Measurements from ENCODE around the gene SAMD14. TPM values are rescaled to one million over a fixed set of nuclear protein-coding genes. Genes with fewer than 3 reads are reported as not detected.

The SAMD14 gene
- total RNA-seq, 2 experiments from 2014 or later: 1.1 to 1.3 TPM

DNA sequence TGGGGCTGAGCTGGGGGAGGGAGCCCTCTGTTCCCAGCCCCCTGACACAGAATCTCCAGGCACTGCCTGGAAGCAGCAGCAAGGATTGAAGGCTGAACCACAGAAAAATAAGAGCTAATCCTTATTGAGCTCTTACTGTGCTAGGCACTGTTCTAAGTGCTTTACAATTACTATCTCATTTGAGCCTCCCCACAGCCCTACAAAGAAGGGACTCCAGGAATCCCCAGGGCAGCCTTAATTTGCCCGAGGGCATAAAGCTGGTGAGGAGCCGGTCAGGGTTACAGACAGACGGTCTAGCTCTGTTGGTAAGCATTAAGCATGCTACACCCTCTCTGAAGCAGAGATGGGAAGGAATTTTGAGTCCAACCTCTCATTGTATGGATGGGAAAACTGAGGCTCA, 7.0 kb downstream of the SAMD14 start:
- no peaks in the 10 kb centered on the region for H3K36me3 Mint-ChIP-seq (ENCODE audit: low read depth)
- no peaks in the 10 kb centered on the region for H3K4me1 Mint-ChIP-seq (ENCODE audit: low read depth)
- no peaks in the 10 kb centered on the region for H3K9me3 Mint-ChIP-seq
- H3K27me3 Mint-ChIP-seq (ENCODE audit: low read depth): peaks cover 11% of the 10 kb centered on the region
- H3K4me3 Mint-ChIP-seq: no peak overlapping the region
- no peak for DNase-seq
- intact Hi-C loops (cut with micrococcal nuclease): no loop called here
- no peak overlapping the region for H3K27ac Mint-ChIP-seq
- CTCF ChIA-PET: interaction anchor here (1.1 to 2.8 kb wide), 5 partner anchors 8 to 116 kb away, joined by 4 to 11 read pairs (median 5); no protein-coding TSS in a partner anchor

DNA sequence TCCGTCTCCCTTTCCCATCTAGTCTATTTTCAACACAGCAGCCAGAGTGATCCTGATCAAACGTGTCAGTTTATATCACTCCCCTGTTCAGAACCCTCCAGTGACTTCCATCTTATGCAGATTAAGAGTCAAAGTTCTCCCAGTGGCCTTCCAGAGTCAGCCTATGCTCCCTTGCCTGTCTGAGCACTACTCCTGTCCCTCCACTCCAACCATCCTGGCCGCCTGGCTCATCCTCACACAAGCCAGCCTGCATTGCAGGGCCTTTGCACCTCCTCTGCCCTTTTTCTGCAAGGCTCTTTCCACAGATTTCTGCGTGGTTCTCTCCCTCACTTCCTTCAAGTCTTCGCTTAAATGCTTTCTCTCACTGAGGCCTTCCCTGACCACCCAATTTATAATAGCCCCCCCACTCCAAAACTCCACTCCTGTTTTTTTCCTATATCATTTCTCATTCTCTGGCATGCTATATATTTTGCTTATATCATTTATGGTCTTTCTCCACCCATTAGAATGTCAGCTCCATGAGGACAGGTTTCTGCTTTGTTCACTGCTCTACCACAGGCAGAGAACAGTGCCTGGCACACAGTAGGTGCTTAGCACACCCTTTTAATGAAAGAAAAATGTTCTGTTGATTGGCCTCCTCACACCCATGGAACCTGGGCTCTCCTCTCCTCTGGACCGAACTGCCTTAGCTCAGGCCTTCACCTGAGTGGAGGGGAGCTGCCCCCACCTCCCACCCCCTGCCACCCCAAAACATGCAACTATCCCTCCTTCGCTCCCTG, 9.3 kb downstream of the SAMD14 start:
- DNase-seq: no peak
- no peak overlapping the region for H3K4me3 Mint-ChIP-seq
- H3K9me3 Mint-ChIP-seq: no peaks in the 10 kb centered on the region
- no peak overlapping the region for H3K27ac Mint-ChIP-seq
- H3K36me3 Mint-ChIP-seq (ENCODE audit: low read depth): no peaks in the 10 kb centered on the region
- H3K27me3 Mint-ChIP-seq (ENCODE audit: low read depth): peaks cover 23% of the 10 kb centered on the region
- CTCF ChIA-PET: interaction anchor here (0.6 to 2.6 kb wide), 3 partner anchors 27 to 132 kb away, joined by 3 to 13 read pairs (median 4); no protein-coding TSS in a partner anchor
- intact Hi-C loops (cut with micrococcal nuclease): no loop called here
- H3K4me1 Mint-ChIP-seq (ENCODE audit: low read depth): peaks cover 7% of the 10 kb centered on the region

DNA sequence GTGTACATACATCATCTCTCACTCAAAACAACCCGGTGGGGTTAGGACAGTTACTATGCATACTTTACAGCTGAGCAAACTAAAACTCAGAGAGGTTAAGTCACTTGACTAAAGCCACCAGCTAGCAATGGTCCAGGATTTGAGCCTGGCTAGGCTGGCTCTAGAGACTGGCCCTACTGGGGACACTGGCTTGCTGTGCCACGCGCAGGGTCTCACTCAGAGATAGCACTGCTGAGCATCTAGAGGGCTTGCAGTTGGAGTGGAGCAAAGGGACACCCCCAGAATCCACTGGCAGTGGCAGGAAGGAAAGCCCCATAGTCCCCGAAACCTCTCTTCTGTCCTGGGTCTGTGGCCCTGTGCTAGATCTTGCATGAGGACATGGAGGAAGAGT, 11.1 kb downstream of the SAMD14 start:
- no peaks in the 10 kb centered on the region for H3K36me3 Mint-ChIP-seq (ENCODE audit: low read depth)
- intact Hi-C loops (cut with micrococcal nuclease): loop anchor here (5.0 kb wide), 2 partner anchors 58 to 153 kb away; partner anchors contain the start of gene TMEM92
- no peak overlapping the region for H3K27ac Mint-ChIP-seq
- peaks cover 7% of the 10 kb centered on the region for H3K4me1 Mint-ChIP-seq (ENCODE audit: low read depth)
- H3K4me3 Mint-ChIP-seq: no peak overlapping the region
- CTCF ChIA-PET: interaction anchor here (0.6 to 6.2 kb wide), 6 partner anchors 21 to 297 kb away, joined by 3 to 29 read pairs (median 8); no protein-coding TSS in a partner anchor
- no peak for DNase-seq
- no peaks in the 10 kb centered on the region for H3K9me3 Mint-ChIP-seq
- H3K27me3 Mint-ChIP-seq (ENCODE audit: low read depth): peaks cover 30% of the 10 kb centered on the region

DNA sequence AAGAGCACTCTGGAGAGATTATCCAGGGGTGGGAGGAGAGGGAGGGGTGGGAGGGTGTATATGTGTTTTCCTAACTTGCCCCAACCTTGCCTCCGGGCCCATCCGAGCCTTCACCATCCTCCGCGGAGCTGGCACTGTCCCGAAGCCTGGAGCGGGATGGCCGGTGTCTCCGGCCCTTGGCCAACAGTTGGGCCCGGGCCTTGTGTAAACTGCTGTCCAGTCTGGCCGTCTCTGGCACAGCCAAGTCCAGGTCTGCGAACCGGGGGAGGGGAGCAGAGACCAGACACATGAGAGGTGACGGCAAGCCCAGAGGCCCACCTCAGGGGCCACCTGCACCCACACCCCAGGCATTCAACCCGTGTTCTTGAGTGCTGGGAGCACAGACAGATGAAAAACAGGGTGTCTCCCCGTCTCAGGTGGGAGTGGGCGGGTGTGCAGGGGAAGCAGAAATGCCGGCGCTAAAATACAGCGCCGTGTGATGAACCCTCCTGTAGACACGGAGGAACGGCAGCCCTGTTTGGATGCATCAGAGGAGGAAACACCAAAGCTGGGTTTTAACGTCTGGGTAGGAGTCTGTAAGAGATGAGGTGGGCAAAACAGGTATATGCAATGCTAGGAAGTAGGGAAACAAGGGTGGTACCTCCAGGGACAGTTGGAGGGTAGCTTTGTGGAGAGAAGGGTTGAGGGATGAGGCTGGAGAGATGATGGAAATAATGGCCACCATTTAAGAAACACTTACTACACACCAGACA, 11.7 kb downstream of the SAMD14 start:
- Mint-ChIP-seq H3K9me3 (no peaks in the 10 kb centered on the region), H3K36me3 (ENCODE audit: low read depth) (no peaks in the 10 kb centered on the region), H3K27ac (no peak overlapping the region), H3K4me1 (ENCODE audit: low read depth) (peaks cover 7% of the 10 kb centered on the region), H3K27me3 (ENCODE audit: low read depth) (peaks cover 30% of the 10 kb centered on the region), H3K4me3 (no peak overlapping the region)
- DNase-seq: no peak
- intact Hi-C loops (cut with micrococcal nuclease): loop anchor here (5.0 kb wide), 2 partner anchors 59 to 154 kb away; partner anchors contain the start of gene TMEM92
- CTCF ChIA-PET: interaction anchor here (0.5 to 6.2 kb wide), 15 partner anchors 14 to 296 kb away, joined by 3 to 29 read pairs (median 6); no protein-coding TSS in a partner anchor

DNA sequence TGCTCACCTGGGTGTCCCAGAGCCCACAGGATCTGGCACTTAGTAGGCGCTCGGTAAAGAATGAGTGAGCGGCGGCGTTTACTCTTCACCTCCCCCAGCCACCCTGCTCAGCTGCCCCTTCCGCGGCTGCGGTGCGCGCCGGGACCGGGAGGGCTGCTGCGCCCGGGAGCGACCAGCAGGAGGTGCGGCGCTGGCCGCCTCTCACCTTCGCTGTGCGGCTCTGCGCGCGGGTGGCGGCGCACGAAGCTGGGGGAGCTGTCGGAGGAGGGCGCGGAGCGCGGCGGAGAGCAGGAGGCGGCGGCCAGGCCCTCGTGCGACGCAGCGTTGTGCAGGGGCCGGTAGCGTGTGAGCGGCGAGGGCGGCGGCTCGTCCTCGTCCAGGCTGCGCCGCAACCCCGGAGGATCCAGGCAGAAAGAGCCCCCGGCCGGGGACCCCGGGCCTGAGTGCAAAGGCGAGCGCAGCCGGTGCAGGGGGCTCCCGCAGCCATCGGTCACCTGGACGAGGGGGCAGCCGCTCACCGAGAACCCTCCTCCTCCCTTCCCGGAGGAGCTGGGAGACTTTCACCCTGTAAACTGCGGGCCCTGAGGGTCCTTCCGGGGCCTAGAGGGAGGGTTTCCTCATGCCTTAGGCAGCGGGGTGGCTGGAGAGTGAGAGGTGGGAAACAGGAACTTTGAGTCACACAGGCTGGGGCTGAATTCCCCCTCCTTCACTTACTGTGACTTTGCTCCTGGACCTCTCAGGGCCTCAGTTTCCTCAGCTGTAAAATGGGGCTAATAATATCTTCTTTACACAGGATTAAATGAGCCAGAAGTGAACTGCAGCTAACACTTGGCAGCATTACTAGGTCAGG, 12.5 kb downstream of the SAMD14 start:
- H3K4me1 Mint-ChIP-seq (ENCODE audit: low read depth): peaks cover 7% of the 10 kb centered on the region
- peak; percentile 70 for DNase-seq
- H3K9me3 Mint-ChIP-seq: no peaks in the 10 kb centered on the region
- H3K27me3 Mint-ChIP-seq (ENCODE audit: low read depth): peaks cover 28% of the 10 kb centered on the region
- peak overlapping the region; percentile 44 for H3K4me3 Mint-ChIP-seq
- intact Hi-C loops (cut with micrococcal nuclease): loop anchor here (2.0 to 5.0 kb wide), 3 partner anchors 33 to 155 kb away; partner anchors contain the start of genes PPP1R9B and TMEM92
- no peak overlapping the region for H3K27ac Mint-ChIP-seq
- CTCF ChIA-PET: interaction anchor here (0.5 to 6.2 kb wide), 21 partner anchors 9 to 707 kb away, joined by 3 to 29 read pairs (median 4); partner anchors contain the start of genes COL1A1, PDK2 and XYLT2
- H3K36me3 Mint-ChIP-seq (ENCODE audit: low read depth): no peaks in the 10 kb centered on the region

DNA sequence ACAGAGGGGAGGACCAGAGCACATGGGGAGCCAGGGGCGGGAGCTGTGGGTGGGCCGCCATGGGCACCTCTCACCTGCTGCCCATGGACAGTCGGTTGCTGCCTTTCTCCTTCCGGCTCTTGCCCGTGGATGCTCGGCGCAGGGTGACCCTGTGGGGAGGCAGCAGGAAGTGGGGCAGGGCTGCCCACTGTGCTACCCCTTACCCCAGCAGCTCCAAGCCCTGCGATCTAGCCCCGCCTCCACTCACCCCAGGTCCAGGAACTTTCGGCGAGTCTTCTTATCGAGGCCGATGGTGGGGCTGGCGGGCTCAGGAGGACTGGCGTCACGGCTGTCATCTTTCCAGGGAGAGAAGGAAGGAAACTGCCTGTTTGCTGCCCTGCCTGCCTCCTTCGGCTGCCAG, 14.2 kb downstream of the SAMD14 start:
- Mint-ChIP-seq H3K27ac (no peak overlapping the region), H3K4me3 (no peak overlapping the region), H3K4me1 (ENCODE audit: low read depth) (peaks cover 7% of the 10 kb centered on the region), H3K36me3 (ENCODE audit: low read depth) (no peaks in the 10 kb centered on the region), H3K27me3 (ENCODE audit: low read depth) (peaks cover 26% of the 10 kb centered on the region), H3K9me3 (no peaks in the 10 kb centered on the region)
- CTCF ChIA-PET: interaction anchor here (0.6 to 6.2 kb wide), 15 partner anchors 8 to 227 kb away, joined by 3 to 29 read pairs (median 7); partner anchors contain the start of genes ITGA3 and PDK2
- no peak for DNase-seq
- intact Hi-C loops (cut with micrococcal nuclease): loop anchor here (1.0 to 5.0 kb wide), 7 partner anchors 15 to 182 kb away; partner anchors contain the start of genes PPP1R9B, SAMD14 and TMEM92

DNA sequence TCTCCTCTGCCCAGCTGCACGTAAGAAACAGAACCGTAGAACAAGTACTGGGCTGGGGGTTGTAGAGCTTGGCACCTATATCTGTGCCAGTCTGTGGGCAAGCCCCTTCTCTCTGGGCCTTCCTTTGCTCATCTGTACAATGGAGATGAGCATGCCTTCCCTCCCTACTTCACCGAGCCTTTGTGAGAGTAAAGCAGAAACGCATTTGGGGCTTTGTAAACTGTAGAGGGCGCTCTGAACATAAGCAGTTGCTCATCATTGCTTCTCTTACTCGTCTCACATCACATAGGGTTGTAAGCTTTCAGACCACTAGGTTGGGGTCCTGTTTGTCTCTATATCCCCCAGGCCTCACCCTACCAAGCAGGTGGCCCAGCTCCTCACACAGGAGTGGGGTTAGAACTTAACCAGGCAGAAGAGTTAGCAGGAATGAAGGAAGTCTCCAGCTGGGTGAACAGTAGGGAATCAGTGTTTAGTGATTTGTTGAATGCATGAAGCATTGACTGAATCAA, 15.1 kb downstream of the SAMD14 start:
- peak; percentile 76 for DNase-seq
- H3K27me3 Mint-ChIP-seq (ENCODE audit: low read depth): peaks cover 26% of the 10 kb centered on the region
- peaks cover 7% of the 10 kb centered on the region for H3K4me1 Mint-ChIP-seq (ENCODE audit: low read depth)
- H3K27ac Mint-ChIP-seq: no peak overlapping the region
- no peaks in the 10 kb centered on the region for H3K9me3 Mint-ChIP-seq
- CTCF ChIA-PET: interaction anchor here (0.5 to 6.2 kb wide), 28 partner anchors 8 to 793 kb away, joined by 3 to 29 read pairs (median 4); partner anchors contain the start of genes ITGA3, PDK2 and SAMD14
- H3K4me3 Mint-ChIP-seq: no peak overlapping the region
- no peaks in the 10 kb centered on the region for H3K36me3 Mint-ChIP-seq (ENCODE audit: low read depth)
- intact Hi-C loops (cut with micrococcal nuclease): loop anchor here (1.0 to 5.0 kb wide), 6 partner anchors 16 to 182 kb away; partner anchors contain the start of genes SAMD14 and TMEM92

DNA sequence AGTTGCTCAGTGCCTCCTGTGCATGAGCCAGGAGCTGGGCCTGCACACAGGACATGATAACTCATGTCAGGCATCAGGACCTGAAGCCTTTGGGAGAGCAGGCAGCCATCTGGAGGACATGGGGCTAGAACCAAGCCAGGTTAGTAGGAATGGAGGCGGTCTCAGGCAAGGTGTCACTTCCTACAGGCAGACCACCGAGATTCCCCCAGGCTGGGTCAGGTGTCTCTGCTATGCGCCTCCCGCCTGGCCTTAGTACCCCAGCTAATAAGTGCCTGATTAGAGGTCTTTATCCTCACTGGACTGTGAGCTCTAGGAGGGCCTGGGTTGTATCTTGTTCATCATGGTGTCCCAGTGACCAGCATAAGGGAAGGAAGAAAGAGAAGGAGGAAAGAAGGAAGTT, 15.6 kb downstream of the SAMD14 start:
- Mint-ChIP-seq H3K4me3 (no peak overlapping the region), H3K4me1 (ENCODE audit: low read depth) (peaks cover 7% of the 10 kb centered on the region), H3K36me3 (ENCODE audit: low read depth) (peaks cover under 1% of the 10 kb centered on the region), H3K27me3 (ENCODE audit: low read depth) (peaks cover 26% of the 10 kb centered on the region), H3K27ac (no peak overlapping the region), H3K9me3 (no peaks in the 10 kb centered on the region)
- CTCF ChIA-PET: interaction anchor here (0.5 to 6.2 kb wide), 26 partner anchors 9 to 793 kb away, joined by 3 to 29 read pairs (median 4); partner anchors contain the start of genes ITGA3, PDK2 and SAMD14
- intact Hi-C loops (cut with micrococcal nuclease): loop anchor here (2.0 kb wide), 1 partner anchor 16 kb away; the partner anchor contains the start of gene SAMD14
- no peak for DNase-seq

DNA sequence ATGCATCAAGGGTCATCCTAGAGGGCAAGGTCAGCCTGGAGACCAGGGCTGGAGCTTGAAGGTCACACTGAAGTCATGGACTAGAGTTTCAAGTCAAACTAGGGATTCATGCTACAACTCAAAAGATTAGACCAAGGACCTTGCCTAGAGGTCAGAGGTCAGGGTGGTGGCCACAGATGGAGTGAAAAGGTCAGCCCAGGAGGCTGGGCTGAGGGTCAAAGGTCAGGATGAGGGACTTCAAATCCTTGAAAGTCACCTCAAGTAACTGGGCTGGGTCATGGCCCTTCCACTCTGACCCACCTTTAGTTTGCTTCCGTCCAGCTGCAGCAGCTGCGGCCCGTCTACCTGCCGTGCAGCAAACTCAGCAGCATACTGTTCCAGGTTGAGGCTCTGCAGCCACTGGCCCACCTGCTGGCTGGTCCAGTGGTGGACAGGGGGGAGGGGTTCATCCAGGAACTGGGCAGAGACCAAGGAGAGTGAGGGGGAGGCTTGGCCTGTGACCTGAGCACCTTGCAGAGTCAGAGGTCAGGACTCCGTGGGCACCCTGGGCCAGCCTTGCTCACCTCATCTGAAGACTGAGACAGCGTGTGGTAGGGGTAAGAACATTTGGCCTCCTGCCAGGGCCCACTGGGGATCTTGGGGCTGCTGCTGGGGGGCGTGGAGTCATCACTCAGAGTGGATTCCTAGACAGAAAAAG, 16.2 kb downstream of the SAMD14 start:
- peaks cover 26% of the 10 kb centered on the region for H3K27me3 Mint-ChIP-seq (ENCODE audit: low read depth)
- no peaks in the 10 kb centered on the region for H3K9me3 Mint-ChIP-seq
- peaks cover 2% of the 10 kb centered on the region for H3K36me3 Mint-ChIP-seq (ENCODE audit: low read depth)
- DNase-seq: no peak
- H3K27ac Mint-ChIP-seq: no peak overlapping the region
- intact Hi-C loops (cut with micrococcal nuclease): loop anchor here (2.0 kb wide), 1 partner anchor 17 kb away; the partner anchor contains the start of gene SAMD14
- H3K4me3 Mint-ChIP-seq: no peak overlapping the region
- H3K4me1 Mint-ChIP-seq (ENCODE audit: low read depth): peaks cover 7% of the 10 kb centered on the region
- CTCF ChIA-PET: interaction anchor here (0.7 to 6.2 kb wide), 16 partner anchors 10 to 183 kb away, joined by 3 to 29 read pairs (median 6); partner anchors contain the start of genes PDK2 and SAMD14

DNA sequence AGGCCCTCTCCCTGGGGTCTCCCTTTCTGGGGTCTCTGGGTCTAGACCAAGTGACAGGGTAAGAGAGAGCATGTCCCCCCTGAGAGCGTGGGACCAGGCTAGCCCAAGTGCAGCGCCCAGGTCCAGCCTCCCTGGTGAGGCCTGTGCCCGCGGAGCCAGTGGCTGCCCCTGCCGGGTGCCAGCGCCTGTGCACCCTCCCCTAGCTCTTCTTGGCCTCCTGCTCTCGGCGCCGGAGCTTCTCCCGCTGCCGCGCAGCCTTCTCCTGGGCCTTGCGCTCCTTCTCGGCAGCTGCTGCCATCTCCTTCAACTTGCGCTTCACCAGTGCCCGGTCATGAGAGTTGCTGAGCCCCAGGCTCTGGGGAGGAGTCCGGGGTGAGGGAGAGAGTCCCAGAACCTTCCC, 17.3 kb downstream of the SAMD14 start:
- no peak for DNase-seq
- no peak overlapping the region for H3K27ac Mint-ChIP-seq
- intact Hi-C loops (cut with micrococcal nuclease): no loop called here
- CTCF ChIA-PET: interaction anchor here (0.6 to 6.2 kb wide), 6 partner anchors 18 to 116 kb away, joined by 3 to 29 read pairs (median 3); no protein-coding TSS in a partner anchor
- peaks cover 20% of the 10 kb centered on the region for H3K27me3 Mint-ChIP-seq (ENCODE audit: low read depth)
- H3K4me3 Mint-ChIP-seq: no peak overlapping the region
- peaks cover 4% of the 10 kb centered on the region for H3K36me3 Mint-ChIP-seq (ENCODE audit: low read depth)
- H3K4me1 Mint-ChIP-seq (ENCODE audit: low read depth): peaks cover 7% of the 10 kb centered on the region
- H3K9me3 Mint-ChIP-seq: no peaks in the 10 kb centered on the region
